ENCODE measurements around the gene SBNO2. TPM values are rescaled to one million over a fixed set of nuclear protein-coding genes. Genes with fewer than 3 reads are reported as not detected.
A peak's percentile ranks its signal among the peaks of the same experiment; 100 is the strongest.

The SBNO2 gene
- total and polyA plus RNA-seq, 9 of the 15 experiments (the other 6 are each of a cell fraction or from before 2014, with no cell fraction given) = 0.01 to 46.2 (median 6.7) TPM

GRCh38 chr19:1098177-1099051 lies 75.7 kb downstream of the SBNO2 start (continued):
- TF ChIP-seq NFIC (IDR thresholded peaks at IDR 0.05) (no peak), TAL1 (IDR thresholded peaks at IDR 0.05) (no peak)

- peaks cover 13% of the 10 kb centered on the region; the same call in 2 of the 3 replicates for H3K36me3 ChIP-seq (ENCODE audit: control insufficient read depth, insufficient read depth, low read length)
Measured at GRCh38 chr19:1097810-1098176, 76.3 kb downstream of the SBNO2 start.

More at GRCh38 chr19:1097810-1098176, 76.3 kb downstream of the SBNO2 start:
- intact Hi-C loops (cut with micrococcal nuclease) = no loop called here
- ChIA-PET POLR2A (interaction anchor here (0.5 to 1.2 kb wide), 4 partner anchors 10 to 264 kb away, joined by 3 to 4 read pairs (median 3); no protein-coding TSS in a partner anchor), CTCF (ENCODE audit: low intra/inter-chr PET ratio) (no interaction called here)
- no peak for ATAC-seq
- no peak for FAIRE-seq
- Histone ChIP-seq H3K79me2 (ENCODE audit: control insufficient read depth, insufficient read depth, low read length) (peaks cover 31% of the 10 kb centered on the region), H4K20me1 (replicated peaks; ENCODE audit: control insufficient read depth, insufficient read depth, low read length) (peaks cover 11% of the 10 kb centered on the region; the same call in 1 of the 2 replicates), H3K4me2 (ENCODE audit: insufficient read depth, low read length) (no peak overlapping the region), H3K9me1 (ENCODE audit: control insufficient read depth, insufficient read depth, low read length) (no peaks in the 10 kb centered on the region), H2AFZ (ENCODE audit: low read depth, low read length) (0 out of 2 replicates have a peak overlapping the region, but pooled peaks have one; percentile 80), H3K4me3 (no peak overlapping the region), H3K9ac (ENCODE audit: insufficient read depth in 1 of 2, low read depth in 2 of 2, low read length in 2 of 2) (peak overlapping the region; percentile 39 to 75; a peak in 3 of 4 replicates), H3K4me1 (replicated peaks in 1 of 2; ENCODE audit: control insufficient read depth in 2 of 2, insufficient read depth in 2 of 2, low read length in 2 of 2) (peaks cover 38 to 59% of the 10 kb centered on the region in 2 experiments), H3K27ac (ENCODE audit: extremely low read depth, low read depth, low read length) (peak overlapping the region; percentile 80; the same call in 2 of the 3 replicates), H3K9me3 (replicated peaks; ENCODE audit: control insufficient read depth, insufficient read depth, low read depth, low read length) (peaks cover 7% of the 10 kb centered on the region), H3K27me3 (ENCODE audit: control insufficient read depth in 2 of 2, insufficient read depth in 2 of 2, low read length in 2 of 2) (no peaks in the 10 kb centered on the region)
- 78% methylated on average over 7 of the region's 7 CpGs for WGBS (ENCODE audit: insufficient coverage, low coverage, missing lambda C conversion rate)
- DNase-seq (ENCODE audit: extremely low read depth in 1 of 4, low spot score in 3 of 4) = no peak
- in situ Hi-C loops (cut with MboI) = no loop called here
- TF ChIP-seq TEAD1 (CRISPR knock-in tag; IDR thresholded peaks at IDR 0.05) (no peak), ZBTB33 (CRISPR knock-in tag; IDR thresholded peaks at IDR 0.05) (peak; percentile 44; the same call in 1 of the 2 replicates), ZNF592 (IDR thresholded peaks at IDR 0.05) (no peak), CEBPB (tag; IDR thresholded peaks at IDR 0.05) (peak; percentile 78), KDM1A (IDR thresholded peaks at IDR 0.05) (0 out of 4 replicates have a peak, but pooled peaks of 1 of the 2 experiments have one; percentile 42), CEBPG (CRISPR knock-in tag; IDR thresholded peaks at IDR 0.05) (no peak), CEBPG (tag; conservative IDR thresholded peaks at IDR 0.05 in 1 of 2, IDR thresholded peaks at IDR 0.05 in 1 of 2) (peak in 1 of 2 experiments; percentile 8; a peak in 1 of 4 replicates)
- no TSS peak for BruUV-seq (replicated peaks)
